C4-2B (cell line): ENCODE results near the gene MYH11.

Experiments used
- H3K27ac ChIP-seq: fragments of 450-650 bp; 2 replicates; pipeline ENCODE4 v1.5.1; 2017
- ZFX ChIP-seq: fragments of 450-650 bp; IDR thresholded peaks from 2 replicates; pipeline ENCODE4 v1.6.1; 2017
- TF ChIP-seq, protein P1 (sequence below): fragments of 450-650 bp; conservative IDR thresholded peaks from 2 replicates; pipeline ENCODE4 v1.5.1; 2017; ENCODE audit warnings: mild to moderate bottlenecking

The MYH11 gene

GRCh38 chr16:15690296-15690695 is 166.5 kb downstream of the MYH11 start:
- TF ChIP-seq ZFX, result no peak
- TF ChIP-seq, protein P1, sequence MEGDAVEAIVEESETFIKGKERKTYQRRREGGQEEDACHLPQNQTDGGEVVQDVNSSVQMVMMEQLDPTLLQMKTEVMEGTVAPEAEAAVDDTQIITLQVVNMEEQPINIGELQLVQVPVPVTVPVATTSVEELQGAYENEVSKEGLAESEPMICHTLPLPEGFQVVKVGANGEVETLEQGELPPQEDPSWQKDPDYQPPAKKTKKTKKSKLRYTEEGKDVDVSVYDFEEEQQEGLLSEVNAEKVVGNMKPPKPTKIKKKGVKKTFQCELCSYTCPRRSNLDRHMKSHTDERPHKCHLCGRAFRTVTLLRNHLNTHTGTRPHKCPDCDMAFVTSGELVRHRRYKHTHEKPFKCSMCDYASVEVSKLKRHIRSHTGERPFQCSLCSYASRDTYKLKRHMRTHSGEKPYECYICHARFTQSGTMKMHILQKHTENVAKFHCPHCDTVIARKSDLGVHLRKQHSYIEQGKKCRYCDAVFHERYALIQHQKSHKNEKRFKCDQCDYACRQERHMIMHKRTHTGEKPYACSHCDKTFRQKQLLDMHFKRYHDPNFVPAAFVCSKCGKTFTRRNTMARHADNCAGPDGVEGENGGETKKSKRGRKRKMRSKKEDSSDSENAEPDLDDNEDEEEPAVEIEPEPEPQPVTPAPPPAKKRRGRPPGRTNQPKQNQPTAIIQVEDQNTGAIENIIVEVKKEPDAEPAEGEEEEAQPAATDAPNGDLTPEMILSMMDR, result no peak
- no peak overlapping the region for H3K27ac ChIP-seq

DNA sequence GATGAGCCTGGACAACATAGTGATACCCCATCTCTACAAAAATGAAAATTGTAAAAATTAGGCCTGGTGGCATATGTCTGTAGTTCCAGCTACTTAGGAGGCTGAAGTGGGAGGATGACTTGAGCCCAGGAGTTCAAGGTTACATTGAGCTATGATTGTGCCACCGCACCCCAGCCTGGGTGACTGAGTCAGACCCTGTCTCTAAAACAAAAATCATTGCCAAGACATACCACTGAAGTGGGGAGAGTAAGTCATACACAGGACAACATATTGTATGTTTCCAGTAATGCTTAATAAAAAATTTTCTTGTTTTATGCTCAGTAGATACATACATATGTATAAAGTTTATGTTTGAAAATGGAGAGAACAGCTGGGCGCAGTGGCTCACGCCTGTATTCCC is 167.5 kb downstream of the MYH11 start:
- TF ChIP-seq ZFX, result no peak
- TF ChIP-seq, protein P1, result no peak
- H3K27ac ChIP-seq, result no peak overlapping the region

DNA sequence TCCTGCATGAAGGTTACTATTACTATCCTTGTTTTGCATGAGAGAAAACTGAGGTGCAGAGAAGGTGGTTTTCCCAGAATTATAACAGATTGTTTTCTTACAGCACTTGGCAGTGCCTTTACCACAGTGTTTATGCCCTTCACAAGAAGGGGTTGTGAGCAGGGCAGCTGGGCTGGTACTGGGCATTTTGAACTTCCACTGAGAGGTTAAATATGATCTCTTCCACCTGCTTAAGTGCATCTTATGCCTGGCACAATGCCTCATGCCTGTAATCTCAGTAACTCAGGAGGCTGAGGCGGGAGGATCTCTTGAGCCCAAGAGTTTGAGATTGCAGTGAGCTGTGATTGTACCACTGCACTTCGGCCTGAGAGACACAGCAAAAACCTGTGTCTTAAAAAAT is 170.5 kb downstream of the MYH11 start:
- TF ChIP-seq, protein P1, result no peak
- TF ChIP-seq ZFX, result no peak

DNA sequence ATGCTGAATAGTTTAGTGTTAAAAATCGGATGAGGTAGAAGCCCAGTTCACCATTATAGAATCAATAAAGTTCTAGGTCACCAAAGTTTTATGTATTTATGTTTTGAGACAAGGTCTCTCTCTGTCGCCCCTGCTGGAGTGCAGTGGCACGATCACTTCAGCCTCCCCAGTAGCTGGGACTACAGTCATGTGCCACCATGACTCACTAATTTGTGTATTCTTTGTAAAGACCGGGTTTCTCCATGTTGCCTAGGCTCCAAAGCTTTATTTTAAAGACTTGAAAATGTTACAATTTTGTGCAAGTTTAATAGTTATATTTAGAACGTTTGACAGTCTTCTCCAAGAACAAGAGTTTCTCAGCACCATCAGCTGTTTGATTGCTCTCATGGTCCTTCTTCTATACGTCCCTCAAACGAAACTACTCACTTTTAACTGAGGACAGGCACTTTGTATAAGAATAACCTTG is 174.7 kb downstream of the MYH11 start:
- no peak overlapping the region for H3K27ac ChIP-seq
- TF ChIP-seq, protein P1, result peak; percentile 73
- TF ChIP-seq ZFX, result no peak

More for the DNA sequence above, 170.5 kb downstream of the MYH11 start:
- no peak overlapping the region for H3K27ac ChIP-seq

- no peak for TF ChIP-seq ZFX
- H3K27ac ChIP-seq, result no peak overlapping the region
These were observed 179.4 kb downstream of the MYH11 start for GRCh38 chr16:15677447-15677846.

- TF ChIP-seq, protein P1, result no peak
- no peak for TF ChIP-seq ZFX
- H3K27ac ChIP-seq, result no peak overlapping the region
These were observed 180.3 kb downstream of the MYH11 start for GRCh38 chr16:15676506-15676905.

DNA sequence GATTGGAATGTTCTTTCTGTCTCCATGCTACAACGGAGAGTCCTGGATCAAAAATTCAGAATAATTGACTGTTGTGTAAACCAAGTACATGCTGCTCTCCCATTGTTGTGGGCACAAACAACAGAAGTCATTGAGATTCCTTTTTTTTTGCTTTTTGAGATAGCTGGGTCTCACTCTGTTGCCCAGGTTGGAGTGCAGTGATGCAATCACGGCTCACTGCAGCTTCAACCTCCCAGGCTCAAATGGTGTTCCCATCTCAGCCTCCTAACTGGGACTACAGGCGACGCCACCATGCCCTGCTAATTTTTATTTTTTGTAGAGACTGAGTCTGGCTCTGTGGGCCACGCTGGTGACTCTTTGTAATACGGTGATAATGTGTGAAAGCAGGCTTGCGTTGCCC is 182.3 kb downstream of the MYH11 start:
- H3K27ac ChIP-seq, result peak overlapping the region; percentile 86
- no peak for TF ChIP-seq ZFX
- TF ChIP-seq, protein P1, result no peak

DNA sequence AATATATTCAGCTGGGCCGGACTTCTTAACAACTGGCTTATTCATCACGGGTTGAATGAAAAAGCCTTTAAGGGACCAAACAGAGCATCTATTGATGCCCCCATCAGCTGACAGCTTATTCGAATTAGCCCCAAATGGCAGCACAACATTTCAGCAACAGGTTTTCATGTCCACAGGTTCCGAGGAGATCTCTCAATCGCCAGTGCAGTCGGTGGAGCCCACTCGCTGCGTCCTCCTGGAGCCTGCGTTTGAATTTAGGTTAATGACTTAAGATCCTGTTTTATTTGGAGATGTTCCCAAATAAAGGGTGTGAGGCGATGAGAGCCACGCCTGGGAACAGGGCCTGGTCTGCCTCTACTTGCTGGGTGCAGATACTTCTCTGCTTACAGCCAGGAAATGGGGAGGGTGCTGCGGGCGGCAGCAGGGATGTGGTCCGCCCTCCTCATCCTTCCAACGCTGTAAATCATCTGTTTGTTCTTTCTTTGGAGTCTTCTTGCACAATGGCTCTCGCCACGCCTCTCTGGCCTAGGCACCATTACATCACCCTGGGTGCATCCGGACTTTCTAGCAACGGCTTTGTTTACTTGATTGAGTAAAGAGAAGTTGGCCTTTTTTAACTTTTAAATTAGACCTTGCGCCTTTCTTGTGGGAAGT is 184.2 kb downstream of the MYH11 start:
- TF ChIP-seq, protein P1, result no peak
- TF ChIP-seq ZFX, result no peak
- H3K27ac ChIP-seq, result peak overlapping the region; percentile 86

- H3K27ac ChIP-seq, result peak overlapping the region; percentile 86
These were observed 184.7 kb downstream of the MYH11 start for GRCh38 chr16:15672127-15672513.
